Measurements from ENCODE around the gene RNPS1.

DNA sequence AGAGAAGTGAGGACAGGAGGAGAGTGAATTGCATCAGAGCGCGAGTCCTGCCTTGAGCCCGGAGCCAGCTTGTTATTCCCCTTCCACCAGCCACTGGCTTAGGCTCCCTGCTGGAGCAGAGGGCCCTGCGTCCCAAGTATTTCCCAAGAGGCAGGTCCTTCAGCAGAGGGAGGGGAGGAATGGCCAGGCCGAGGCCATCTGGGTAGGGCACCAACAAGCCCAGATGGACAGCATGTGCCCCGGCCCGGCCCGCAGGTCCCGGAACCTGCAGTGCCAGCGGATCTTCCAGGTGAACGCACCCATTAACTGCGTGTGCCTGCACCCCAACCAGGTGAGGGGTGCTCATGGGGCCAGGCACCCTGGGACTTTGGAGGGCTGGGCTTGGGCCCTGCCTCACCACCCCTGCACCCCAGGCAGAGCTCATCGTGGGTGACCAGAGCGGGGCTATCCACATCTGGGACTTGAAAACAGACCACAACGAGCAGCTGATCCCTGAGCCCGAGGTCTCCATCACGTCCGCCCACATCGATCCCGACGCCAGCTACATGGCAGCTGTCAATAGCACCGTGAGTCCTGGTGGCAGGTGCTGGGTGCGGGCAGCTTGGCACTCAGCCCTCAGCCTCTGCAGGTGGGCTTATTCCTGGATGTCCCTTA is 61.0 kb downstream of the RNPS1 start:
- TF ChIP-seq, protein P1, sequence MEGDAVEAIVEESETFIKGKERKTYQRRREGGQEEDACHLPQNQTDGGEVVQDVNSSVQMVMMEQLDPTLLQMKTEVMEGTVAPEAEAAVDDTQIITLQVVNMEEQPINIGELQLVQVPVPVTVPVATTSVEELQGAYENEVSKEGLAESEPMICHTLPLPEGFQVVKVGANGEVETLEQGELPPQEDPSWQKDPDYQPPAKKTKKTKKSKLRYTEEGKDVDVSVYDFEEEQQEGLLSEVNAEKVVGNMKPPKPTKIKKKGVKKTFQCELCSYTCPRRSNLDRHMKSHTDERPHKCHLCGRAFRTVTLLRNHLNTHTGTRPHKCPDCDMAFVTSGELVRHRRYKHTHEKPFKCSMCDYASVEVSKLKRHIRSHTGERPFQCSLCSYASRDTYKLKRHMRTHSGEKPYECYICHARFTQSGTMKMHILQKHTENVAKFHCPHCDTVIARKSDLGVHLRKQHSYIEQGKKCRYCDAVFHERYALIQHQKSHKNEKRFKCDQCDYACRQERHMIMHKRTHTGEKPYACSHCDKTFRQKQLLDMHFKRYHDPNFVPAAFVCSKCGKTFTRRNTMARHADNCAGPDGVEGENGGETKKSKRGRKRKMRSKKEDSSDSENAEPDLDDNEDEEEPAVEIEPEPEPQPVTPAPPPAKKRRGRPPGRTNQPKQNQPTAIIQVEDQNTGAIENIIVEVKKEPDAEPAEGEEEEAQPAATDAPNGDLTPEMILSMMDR (conservative IDR thresholded peaks at IDR 0.05 in 1 of 2, IDR thresholded peaks at IDR 0.05 in 1 of 2; ENCODE audit: extremely low read depth in 1 of 2, insufficient read depth in 1 of 2, low read depth in 1 of 2, low read length in 2 of 2): no peak
- TF ChIP-seq EZH2 (IDR thresholded peaks at IDR 0.05; ENCODE audit: borderline replicate concordance, low read length): no peak

Data from mammary epithelial cell (primary cell).